GM12878 (cell line): ENCODE measurements around the gene CAMTA2. TPM values are rescaled to one million over a fixed set of nuclear protein-coding genes. Genes with fewer than 3 reads are reported as not detected.
A peak's percentile ranks its signal among the peaks of the same experiment; 100 is the strongest.

Experiments
- ATAC-seq: fragments of 200-7000 bp; cut with Tn5 transposase; 3 replicates; pipeline ENCODE4 v1.9.1; 2020; ENCODE audit warnings: mild to moderate bottlenecking, moderate library complexity
- BruUV-seq: library from RNA; stranded (reverse); fragments of 400-500 nt; replicated peaks from 2 replicates; lab custom pipeline; 2021; lab: Mats Ljungman, UMichigan
- CTCF ChIA-PET: fragments of 300-600 bp; sonication (Branson Sonifier 250); formaldehyde crosslinking; extraction: SDS; loops from one replicate; lab custom pipeline; 2021; ENCODE audit warnings: inconsistent platforms; lab: Yijun Ruan, JAX
- POLR2A ChIA-PET: fragments of 350-600 bp; formaldehyde crosslinking; extraction: SDS; loops from one replicate; lab custom pipeline; 2021; ENCODE audit warnings: inconsistent platforms; lab: Charles Lee
- RAD21 ChIA-PET: fragments of 300-600 bp; sonication (Branson Sonifier 250); formaldehyde crosslinking; loops from one replicate; lab custom pipeline; 2023; ENCODE audit warnings: antibody characterized with exemption; ENCODE audit not compliant: unreplicated experiment; lab: Charles Lee
- SMC1A ChIA-PET: fragments of 300-600 bp; sonication (Branson Sonifier 250); formaldehyde crosslinking; loops from one replicate; lab custom pipeline; 2023; ENCODE audit not compliant: unreplicated experiment, uncharacterized antibody; lab: Charles Lee
- DNase-seq: peaks from one replicate; pipeline ENCODE4 v3.0.0-alpha.2; 2011; ENCODE audit warnings: low read depth, low spot score
- FAIRE-seq: peaks from 3 replicates; lab custom pipeline; 2011; peaks lifted over from hg19 to GRCh38; lab: Jason Lieb, UNC
- H2AFZ ChIP-seq: 2 replicates; pipeline ENCODE4 v1.6.0; 2011; ENCODE audit warnings: low read depth, low read length, control low read depth; ENCODE audit not compliant: control insufficient read depth
- H3K27ac ChIP-seq: 2 replicates; pipeline ENCODE4 v1.5.1; 2011; ENCODE audit warnings: control low read depth; ENCODE audit not compliant: control insufficient read depth, insufficient read depth
- H3K27me3 ChIP-seq, 2 experiments: replicated peaks in 1 of 2; 2 replicates each; pipeline versions ENCODE4 v1.6.0 to v1.6.1; 2011; ENCODE audit warnings: low read length in 1 of 2; ENCODE audit not compliant: control insufficient read depth in 2 of 2, insufficient read depth in 2 of 2
- H3K36me3 ChIP-seq, 2 experiments: 2 replicates each; pipeline ENCODE4 v1.5.1; 2011; ENCODE audit warnings: low read length in 1 of 2; ENCODE audit not compliant: control insufficient read depth in 2 of 2, insufficient read depth in 2 of 2
- H3K4me1 ChIP-seq: 2 replicates; pipeline ENCODE4 v1.6.1; 2011; ENCODE audit warnings: mild to moderate bottlenecking, low read length, moderate library complexity, mixed read lengths; ENCODE audit not compliant: control insufficient read depth, insufficient read depth
- H3K4me2 ChIP-seq: 2 replicates; pipeline ENCODE4 v1.6.0; 2011; ENCODE audit warnings: control low read depth; ENCODE audit not compliant: control insufficient read depth, insufficient read depth
- H3K4me3 ChIP-seq: fragments of 200-600 bp; sonication (generic); 2 replicates; pipeline ENCODE4 v1.5.1; 2016
- H3K79me2 ChIP-seq: 2 replicates; pipeline ENCODE4 v1.6.0; 2011; ENCODE audit warnings: low read length; ENCODE audit not compliant: control insufficient read depth, insufficient read depth
- H3K9ac ChIP-seq: 2 replicates; pipeline ENCODE4 v1.8.0; 2011; ENCODE audit warnings: low read length, control low read depth, mixed read lengths; ENCODE audit not compliant: control insufficient read depth, insufficient read depth
- H3K9me3 ChIP-seq: replicated peaks from 3 replicates; pipeline ENCODE4 v1.5.1; 2011; ENCODE audit warnings: mild to moderate bottlenecking, low read length; ENCODE audit not compliant: control insufficient read depth, insufficient read depth
- H4K20me1 ChIP-seq: 2 replicates; pipeline ENCODE4 v1.6.0; 2011; ENCODE audit not compliant: control insufficient read depth, insufficient read depth
- CBX3 ChIP-seq: fragments of 200-600 bp; sonication (generic); IDR thresholded peaks from 2 replicates; pipeline ENCODE4 v1.6.1; 2016; ENCODE audit warnings: low read depth, borderline replicate concordance
- CREB1 ChIP-seq: IDR thresholded peaks from 2 replicates; pipeline ENCODE4 v1.6.1; 2012; ENCODE audit warnings: low read depth, mild to moderate bottlenecking, inconsistent platforms
- EZH2 ChIP-seq: IDR thresholded peaks from 2 replicates; pipeline ENCODE4 v1.6.1; 2012; ENCODE audit warnings: low read depth, mild to moderate bottlenecking, control low read depth, inconsistent platforms, low read length, borderline replicate concordance; ENCODE audit not compliant: control insufficient read depth
- MYC ChIP-seq: IDR thresholded peaks from 2 replicates; pipeline ENCODE4 v1.6.1; 2011; ENCODE audit warnings: mild to moderate bottlenecking, low read length, moderate library complexity, inconsistent platforms; ENCODE audit not compliant: insufficient read depth, insufficient replicate concordance, insufficient read length, severe bottlenecking
- NR2F1 ChIP-seq: fragments of 450-650 bp; conservative IDR thresholded peaks from 2 replicates; pipeline ENCODE4 v1.6.1; 2017; ENCODE audit warnings: mild to moderate bottlenecking
- PRDM15 ChIP-seq: fragments of 450-650 bp; formaldehyde crosslinking; IDR thresholded peaks from 2 replicates; pipeline ENCODE4 v1.4.0; 2020; ENCODE audit warnings: mild to moderate bottlenecking, moderate library complexity
- RBBP5 ChIP-seq: fragments of 200-600 bp; sonication (generic); conservative IDR thresholded peaks from 2 replicates; pipeline ENCODE4 v1.6.1; 2016
- SPI1 ChIP-seq: IDR thresholded peaks from 2 replicates; pipeline ENCODE4 v1.6.1; 2011; ENCODE audit warnings: low read depth, mild to moderate bottlenecking, low read length, moderate library complexity, borderline replicate concordance; ENCODE audit not compliant: insufficient read depth
- ZNF217 ChIP-seq: fragments of 450-650 bp; IDR thresholded peaks from 2 replicates; pipeline ENCODE4 v1.6.1; 2017; ENCODE audit warnings: antibody characterized with exemption, mild to moderate bottlenecking
- WGBS: methylation state at CpG from one replicate; pipeline ENCODE4 v1.1.6; 2016; ENCODE audit warnings: low lambda C conversion rate; ENCODE audit not compliant: insufficient replicate concordance, insufficient coverage; ENCODE audit errors: missing lambda C conversion rate; 5-methylcytosine and 5-hydroxymethylcytosine counted together
- in situ Hi-C: fragments of 300-500 bp; cut with MboI; formaldehyde crosslinking; loops from 9 replicates; pipeline ENCODE4 v1.14.3; 2018; ENCODE audit warnings: mixed read lengths
- intact Hi-C: fragments of 100-400 bp; cut with micrococcal nuclease; formaldehyde crosslinking; loops from one replicate; pipeline ENCODE4 v1.14.2; 2022; ENCODE audit not compliant: unreplicated experiment
- polyA plus RNA-seq, 11 experiments: library from polyadenylated mRNA; depleted of rRNA in 4 of 11; unstranded in 6 of 11; stranded (reverse) in 5 of 11; fragments of >200 nt; fragmentation: Nextera tagmentation in 4 of 11; fragmentation: Illumina TruSeq in 1 of 11; extraction: Ambion mirVana in 4 of 11; extraction: Trizol in 1 of 11; gene quantifications; 1 replicate in 1 of 11; 2 replicates in 10 of 11; pipeline versions ENCODE4 v1.2.1 to v1.2.3, GENCODE V29; 2011 to 2016; ENCODE audit warnings: inconsistent platforms in 2 of 11, missing spikeins in 2 of 11, low read depth in 1 of 11
- total RNA-seq, 4 experiments: library from RNA; depleted of rRNA in 3 of 4; stranded (reverse); fragments of >200 nt in 3 of 4; fragmentation: Illumina TruSeq in 1 of 4; extraction: Trizol in 1 of 4; gene quantifications; 2 replicates each; pipeline versions ENCODE4 v1.2.1 to v1.2.3, GENCODE V29; 2013 to 2021
- TF ChIP-seq, protein P1 (sequence below): IDR thresholded peaks from 2 replicates; pipeline ENCODE4 v1.6.1; 2011; ENCODE audit warnings: borderline replicate concordance, low read depth, mild to moderate bottlenecking, moderate library complexity, low read length; ENCODE audit not compliant: insufficient read depth, poor library complexity, severe bottlenecking

Gene CAMTA2
- total and polyA plus RNA-seq, 10 of the 15 experiments (the other 5 are each of a cell fraction or from before 2014, with no cell fraction given), result 0.42 to 29.3 (median 11.2) TPM

- DNase-seq, result no peak
These were observed 1.1 kb downstream of the CAMTA2 start for GRCh38 chr17:4986403-4986802.

More at GRCh38 chr17:4986403-4986802, 1.1 kb downstream of the CAMTA2 start:
- no peak for FAIRE-seq
- TF ChIP-seq RBBP5 (no peak), EZH2 (no peak), NR2F1 (no peak), SPI1 (no peak), CREB1 (no peak), CBX3 (no peak), ZNF217 (no peak), PRDM15 (no peak), MYC (no peak)
- TF ChIP-seq, protein P1, sequence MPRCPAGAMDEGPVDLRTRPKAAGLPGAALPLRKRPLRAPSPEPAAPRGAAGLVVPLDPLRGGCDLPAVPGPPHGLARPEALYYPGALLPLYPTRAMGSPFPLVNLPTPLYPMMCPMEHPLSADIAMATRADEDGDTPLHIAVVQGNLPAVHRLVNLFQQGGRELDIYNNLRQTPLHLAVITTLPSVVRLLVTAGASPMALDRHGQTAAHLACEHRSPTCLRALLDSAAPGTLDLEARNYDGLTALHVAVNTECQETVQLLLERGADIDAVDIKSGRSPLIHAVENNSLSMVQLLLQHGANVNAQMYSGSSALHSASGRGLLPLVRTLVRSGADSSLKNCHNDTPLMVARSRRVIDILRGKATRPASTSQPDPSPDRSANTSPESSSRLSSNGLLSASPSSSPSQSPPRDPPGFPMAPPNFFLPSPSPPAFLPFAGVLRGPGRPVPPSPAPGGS, result no peak
- ChIA-PET POLR2A (interaction anchor here (1.2 to 2.3 kb wide), 6 partner anchors 12 to 47 kb away, joined by 3 to 22 read pairs (median 6); partner anchors contain the start of genes INCA1, KIF1C, RNF167 and SLC25A11), RAD21 (interaction anchor here (1.0 to 3.7 kb wide), 6 partner anchors 11 to 78 kb away, joined by 3 to 15 read pairs (median 4); partner anchors contain the start of genes INCA1, KIF1C and SPAG7), SMC1A (interaction anchor here (1.2 to 2.8 kb wide), 4 partner anchors 11 to 75 kb away, joined by 4 to 13 read pairs (median 10); partner anchors contain the start of genes INCA1, KIF1C and SPAG7), CTCF (interaction anchor here (0.6 to 2.5 kb wide), 11 partner anchors 12 to 77 kb away, joined by 3 to 19 read pairs (median 3); no protein-coding TSS in a partner anchor)
- no peaks in the 10 kb centered on the region for H4K20me1 ChIP-seq
- H3K4me2 ChIP-seq, result peak overlapping the region; percentile 99
- peak overlapping the region; percentile 55; the same call in 1 of the 2 replicates for H3K27ac ChIP-seq
- H3K27me3 ChIP-seq, result no peaks in the 10 kb centered on the region
- peak overlapping the region; percentile 96 for H3K9ac ChIP-seq
- H3K9me3 ChIP-seq, result no peaks in the 10 kb centered on the region
- in situ Hi-C loops (no loop called here), intact Hi-C loops (no loop called here)
- no peak overlapping the region; the same call in 1 of the 2 replicates for H2AFZ ChIP-seq
- H3K79me2 ChIP-seq, result peaks cover 25% of the 10 kb centered on the region
- peaks cover 0 to 4% of the 10 kb centered on the region in 2 experiments; a peak in 1 of 4 replicates for H3K36me3 ChIP-seq
- peak overlapping the region; percentile 74 for H3K4me3 ChIP-seq
- H3K4me1 ChIP-seq, result peaks cover 20% of the 10 kb centered on the region
- WGBS, result 5% methylated on average over 5 of the region's 5 CpGs
- BruUV-seq, result no TSS peak
- no peak for ATAC-seq
